A673 (cell line): ENCODE results near the gene KRT73. TPM values are rescaled to one million over a fixed set of nuclear protein-coding genes. Genes with fewer than 3 reads are reported as not detected.

ENCODE experiments used
- BruUV-seq: library from RNA; stranded (reverse); fragments of 400-500 nt; replicated peaks from 2 replicates; lab custom pipeline; 2021; lab: Mats Ljungman, UMichigan
- CTCF ChIA-PET: fragments of 300-600 bp; sonication (Branson Sonifier 250); formaldehyde crosslinking; loops from one replicate; lab custom pipeline; 2022; ENCODE audit warnings: antibody characterized with exemption; lab: Charles Lee
- POLR2A ChIA-PET: fragments of 300-600 bp; sonication (Branson Sonifier 250); formaldehyde crosslinking; loops from one replicate; lab custom pipeline; 2022; ENCODE audit warnings: antibody characterized with exemption; ENCODE audit not compliant: low non-redundant PET; lab: Charles Lee
- DNase-seq: peaks from one replicate; pipeline ENCODE4 v3.0.0-alpha.2; 2015; ENCODE audit warnings: low spot score
- H3K27ac ChIP-seq: fragments of 200-600 bp; sonication (generic); 2 replicates; pipeline ENCODE4 v1.5.1; 2016; ENCODE audit warnings: mixed run types, low read depth, mild to moderate bottlenecking, mixed read lengths, antibody characterized with exemption, low read length; ENCODE audit not compliant: poor library complexity, severe bottlenecking
- H3K27me3 ChIP-seq: fragments of 200-600 bp; sonication (generic); replicated peaks from 2 replicates; pipeline ENCODE4 v1.6.1; 2017; ENCODE audit warnings: mixed run types, low read depth, mild to moderate bottlenecking, mixed read lengths, antibody characterized with exemption, low read length; ENCODE audit not compliant: insufficient read depth, poor library complexity
- H3K36me3 ChIP-seq: fragments of 200-600 bp; sonication (generic); 2 replicates; pipeline ENCODE4 v1.6.1; 2016; ENCODE audit warnings: mixed run types, mild to moderate bottlenecking, mixed read lengths, antibody characterized with exemption, low read length; ENCODE audit not compliant: insufficient read depth, poor library complexity, severe bottlenecking
- H3K4me1 ChIP-seq: fragments of 200-600 bp; sonication (generic); 2 replicates; pipeline ENCODE4 v1.6.1; 2017; ENCODE audit warnings: mixed run types, mild to moderate bottlenecking, mixed read lengths, antibody characterized with exemption, low read length; ENCODE audit not compliant: insufficient read depth, poor library complexity, severe bottlenecking
- H3K4me3 ChIP-seq: fragments of 200-600 bp; sonication (generic); 2 replicates; pipeline ENCODE4 v1.5.1; 2016; ENCODE audit warnings: low read depth, mixed run types, mild to moderate bottlenecking, mixed read lengths, low read length; ENCODE audit not compliant: poor library complexity, severe bottlenecking
- H3K9me3 ChIP-seq: fragments of 200-600 bp; sonication (generic); 2 replicates; pipeline ENCODE4 v1.6.1; 2016; ENCODE audit warnings: mixed run types, low read depth, mild to moderate bottlenecking, mixed read lengths, antibody characterized with exemption, low read length; ENCODE audit not compliant: poor library complexity, severe bottlenecking
- CTCF ChIP-seq: fragments of 300-800, 200-600 bp; sonication (generic); conservative IDR thresholded peaks from 2 replicates; pipeline ENCODE4 v1.5.1; 2017; ENCODE audit warnings: low read depth, mild to moderate bottlenecking, antibody characterized with exemption, low read length, moderate library complexity, mixed read lengths
- EZH2 ChIP-seq: fragments of 200-600 bp; sonication (generic); IDR thresholded peaks from 2 replicates; pipeline ENCODE4 v1.6.1; 2017; ENCODE audit warnings: borderline replicate concordance, low read depth, mild to moderate bottlenecking, mixed read lengths, antibody characterized with exemption, low read length; ENCODE audit not compliant: poor library complexity, severe bottlenecking
- intact Hi-C: fragments of 100-400 bp; cut with micrococcal nuclease; formaldehyde crosslinking; loops from one replicate; pipeline ENCODE4 v1.10.0; 2022; ENCODE audit not compliant: unreplicated experiment
- total RNA-seq: library from RNA; stranded (reverse); gene quantifications from 2 replicates; pipeline ENCODE4 v1.2.3, GENCODE V29; 2021

Gene KRT73
- total RNA-seq, 1 experiment from 2014 or later = not detected

GRCh38 chr12:52582486-52582885 is 35.9 kb downstream of the KRT73 start:
- H3K4me1 ChIP-seq = no peaks in the 10 kb centered on the region
- TF ChIP-seq EZH2 = no peak
- no peak for TF ChIP-seq CTCF
- H3K27ac ChIP-seq = no peak overlapping the region
- no peaks in the 10 kb centered on the region for H3K27me3 ChIP-seq
- no peaks in the 10 kb centered on the region for H3K9me3 ChIP-seq
- ChIA-PET CTCF (interaction anchor here (1.5 to 2.3 kb wide), 3 partner anchors 283 to 297 kb away, joined by 5 to 14 read pairs (median 8); no protein-coding TSS in a partner anchor), POLR2A (no interaction called here)
- no peak for DNase-seq
- no TSS peak for BruUV-seq
- no peak overlapping the region for H3K4me3 ChIP-seq
- H3K36me3 ChIP-seq = no peaks in the 10 kb centered on the region
- intact Hi-C loops = loop anchor here (5.0 to 10.0 kb wide), 2 partner anchors 400 to 428 kb away; no protein-coding TSS in a partner anchor

- Histone ChIP-seq H3K27ac (no peak overlapping the region), H3K4me3 (no peak overlapping the region), H3K36me3 (no peaks in the 10 kb centered on the region), H3K9me3 (no peaks in the 10 kb centered on the region), H3K4me1 (no peaks in the 10 kb centered on the region), H3K27me3 (no peaks in the 10 kb centered on the region)
- CTCF ChIA-PET = interaction anchor here (1.0 to 1.8 kb wide), 3 partner anchors 284 to 298 kb away, joined by 3 to 8 read pairs (median 5); no protein-coding TSS in a partner anchor
- BruUV-seq = no TSS peak
- intact Hi-C loops = loop anchor here (5.0 to 10.0 kb wide), 2 partner anchors 401 to 427 kb away; no protein-coding TSS in a partner anchor
- POLR2A ChIA-PET = no interaction called here
- TF ChIP-seq EZH2 (no peak), CTCF (no peak)
- DNase-seq = no peak
Measured at GRCh38 chr12:52581481-52581880, 36.9 kb downstream of the KRT73 start.

GRCh38 chr12:52581066-52581465 is 37.3 kb downstream of the KRT73 start:
- no peaks in the 10 kb centered on the region for H3K4me1 ChIP-seq
- H3K27me3 ChIP-seq = no peaks in the 10 kb centered on the region
- BruUV-seq = no TSS peak
- no peaks in the 10 kb centered on the region for H3K36me3 ChIP-seq
- DNase-seq = no peak
- H3K9me3 ChIP-seq = no peaks in the 10 kb centered on the region
- no peak overlapping the region for H3K4me3 ChIP-seq
- intact Hi-C loops = loop anchor here (5.0 to 10.0 kb wide), 2 partner anchors 401 to 426 kb away; no protein-coding TSS in a partner anchor
- H3K27ac ChIP-seq = no peak overlapping the region
- ChIA-PET POLR2A (no interaction called here), CTCF (interaction anchor here (1.0 to 1.8 kb wide), 2 partner anchors 294 to 299 kb away, joined by 3 to 8 read pairs; no protein-coding TSS in a partner anchor)
- TF ChIP-seq EZH2 (no peak), CTCF (no peak)
